Measurements from ENCODE around the gene PEBP1.
A peak's percentile ranks its signal among the peaks of the same experiment; 100 is the strongest.

PEBP1 gene

DNA sequence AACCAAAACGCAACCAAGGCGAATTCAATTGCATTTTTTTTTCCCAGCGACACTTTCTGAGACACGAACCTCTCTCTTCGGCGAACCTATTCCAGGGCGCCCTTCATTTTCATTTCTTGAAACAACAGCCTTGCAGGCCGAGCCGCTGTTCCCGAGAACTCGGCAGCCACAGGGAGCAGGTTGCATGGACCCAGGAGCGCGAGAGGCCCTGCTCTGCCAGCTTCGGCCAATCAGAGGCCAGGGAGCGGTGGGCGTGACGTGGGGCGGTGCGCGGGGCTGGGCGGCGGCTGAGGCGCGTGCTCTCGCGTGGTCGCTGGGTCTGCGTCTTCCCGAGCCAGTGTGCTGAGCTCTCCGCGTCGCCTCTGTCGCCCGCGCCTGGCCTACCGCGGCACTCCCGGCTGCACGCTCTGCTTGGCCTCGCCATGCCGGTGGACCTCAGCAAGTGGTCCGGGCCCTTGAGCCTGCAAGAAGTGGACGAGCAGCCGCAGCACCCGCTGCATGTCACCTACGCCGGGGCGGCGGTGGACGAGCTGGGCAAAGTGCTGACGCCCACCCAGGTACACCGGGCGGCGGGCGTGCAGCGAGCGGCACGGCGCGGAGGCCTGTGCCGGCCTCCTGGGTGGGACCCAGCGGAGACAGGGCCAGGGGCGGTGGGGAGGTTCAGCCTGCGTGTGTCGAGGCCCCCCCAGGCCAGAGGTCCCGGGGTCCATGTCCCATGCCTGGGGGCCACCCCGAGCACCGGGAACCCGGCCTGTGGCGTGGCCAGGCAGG is at the start of gene PEBP1:
Gene PEBP1 (plus strand): TSS at position 337 of the 771 bp plus-strand sequence. CDS start 86 bp downstream, at position 423.
- DNase-seq, result peak; percentile 71 to 98 (median 95)

DNA sequence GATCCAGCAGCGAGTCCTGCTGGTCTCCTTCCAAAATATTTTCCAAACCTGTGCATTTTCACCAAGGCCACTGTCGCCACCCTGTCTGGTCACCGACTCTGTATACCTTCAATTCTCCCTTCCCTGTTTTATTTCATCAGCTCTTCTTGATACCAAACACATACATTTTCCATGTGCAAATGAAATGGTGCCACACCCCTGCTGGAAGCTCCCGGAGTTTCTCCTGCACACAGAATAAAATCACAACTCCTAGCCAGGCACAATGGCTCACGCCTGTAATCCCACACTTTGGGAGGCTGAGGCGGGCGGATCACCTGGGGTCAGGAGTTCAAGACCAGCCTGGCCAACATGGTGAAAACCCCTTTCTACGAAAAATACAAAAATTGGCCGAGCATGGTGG is 46.1 kb upstream of the PEBP1 start:
- DNase-seq, result no peak

DNA sequence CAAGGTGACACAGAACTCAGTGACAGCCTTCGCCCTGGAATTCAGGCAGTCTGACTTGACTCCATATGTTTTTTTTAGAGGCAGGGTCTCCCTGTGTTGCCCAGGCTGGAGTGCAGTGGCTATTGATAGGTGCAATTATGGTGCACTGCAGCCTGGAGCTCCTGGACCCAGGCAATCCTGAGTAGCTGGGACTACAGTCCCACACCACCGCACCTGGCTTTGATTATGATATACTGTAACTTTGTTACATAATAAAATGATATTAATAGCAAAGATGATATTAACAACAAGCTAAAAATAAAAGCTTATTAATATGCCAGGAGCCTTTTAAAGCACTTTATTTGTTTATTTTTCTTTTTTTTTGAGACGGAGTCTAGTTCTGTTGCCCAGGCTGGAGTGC is 41.9 kb upstream of the PEBP1 start:
- no peak for DNase-seq

DNA sequence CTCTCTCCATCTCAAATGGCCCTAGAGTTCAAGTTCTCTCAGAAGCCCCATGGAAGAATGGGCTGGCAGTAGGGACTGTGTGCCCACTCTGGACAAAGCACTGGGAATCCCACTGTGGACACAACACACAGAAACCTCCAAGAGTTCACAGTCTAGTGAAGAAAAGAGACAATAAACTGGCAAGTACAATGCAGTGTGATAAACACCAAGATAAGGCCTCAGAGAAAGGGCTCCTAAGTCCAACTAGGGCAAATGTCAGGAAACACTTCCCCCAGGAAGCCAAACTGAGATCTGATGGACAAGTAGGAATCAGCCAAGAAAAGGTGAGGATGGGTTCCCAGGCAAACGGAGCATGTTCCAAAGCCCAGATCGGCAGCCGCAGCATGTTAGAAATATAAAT is 37.5 kb upstream of the PEBP1 start:
- no peak for DNase-seq

DNA sequence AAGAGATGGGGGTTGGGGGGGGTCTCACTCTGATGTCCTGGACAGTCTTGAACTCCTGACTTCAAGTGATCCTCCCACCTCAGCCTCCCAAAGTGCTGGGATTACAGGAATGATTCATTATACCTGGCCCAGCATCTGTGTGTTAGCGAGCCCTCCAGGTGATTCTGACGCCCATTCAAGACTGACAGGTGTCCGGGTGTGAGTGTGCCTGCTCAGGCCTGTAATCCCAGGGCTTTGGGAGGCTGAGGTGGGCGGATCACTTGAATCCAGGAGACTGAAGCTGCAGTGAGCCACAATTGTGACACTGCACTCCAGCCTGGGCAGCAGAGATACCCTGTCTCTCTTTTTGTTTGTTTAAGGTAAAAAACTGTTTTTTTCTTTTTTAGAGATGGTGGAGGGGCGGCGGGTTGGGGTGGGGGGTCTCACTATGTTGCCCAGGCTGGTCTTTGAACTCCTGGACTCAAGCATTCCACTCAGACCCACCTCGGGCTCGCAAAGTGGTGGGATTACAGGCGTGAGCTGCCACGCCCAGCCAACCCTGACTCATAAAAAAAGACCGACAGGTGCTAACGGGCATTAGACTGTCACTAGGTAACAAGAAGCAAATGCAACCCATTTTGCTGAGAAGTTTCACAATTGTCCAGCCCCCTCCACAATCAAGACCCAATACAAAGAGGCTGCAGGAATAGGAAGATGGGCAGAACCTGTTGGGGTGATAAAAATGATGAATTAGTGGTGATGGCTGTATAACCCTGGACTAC is 36.8 kb upstream of the PEBP1 start:
- no peak for DNase-seq

DNA sequence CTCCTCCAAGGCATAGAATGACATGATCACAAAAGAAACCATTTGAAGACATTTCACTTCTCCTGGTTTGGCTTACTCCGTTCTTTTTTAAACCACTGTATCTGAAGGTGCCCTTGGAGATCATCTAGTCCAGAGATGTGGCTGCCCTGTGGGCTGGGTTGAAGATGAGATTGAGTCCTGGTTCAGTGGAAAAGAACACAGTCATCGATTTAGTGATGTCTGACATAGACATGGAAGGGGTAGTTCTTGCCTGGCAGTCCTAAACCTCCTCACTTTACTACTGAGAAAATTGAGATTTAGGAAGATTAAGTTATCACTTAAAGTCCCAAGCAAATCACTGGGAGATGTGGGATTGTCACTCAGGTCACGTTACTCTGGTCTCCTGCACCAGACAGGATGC is 34.9 kb upstream of the PEBP1 start:
- no peak for DNase-seq

DNA sequence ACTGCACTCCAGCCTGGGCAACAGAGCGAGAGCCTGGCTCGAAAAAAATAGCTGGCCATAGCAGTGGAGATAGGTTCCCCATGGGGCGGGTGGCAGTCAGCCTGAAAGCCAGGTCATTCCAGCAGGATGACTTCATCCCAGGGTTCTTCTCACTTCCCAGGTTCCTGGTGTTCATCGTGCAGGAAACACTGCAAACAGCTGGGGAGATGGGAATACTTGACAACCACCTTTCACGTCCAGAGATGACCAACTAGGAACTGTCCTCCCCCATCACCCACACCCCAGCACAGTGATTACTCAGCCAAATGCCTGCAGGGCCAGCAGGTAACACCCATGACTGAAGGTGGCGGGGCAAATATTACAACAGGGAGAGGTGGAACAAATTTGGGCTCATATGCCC is 33.9 kb upstream of the PEBP1 start:
- DNase-seq, result no peak

DNA sequence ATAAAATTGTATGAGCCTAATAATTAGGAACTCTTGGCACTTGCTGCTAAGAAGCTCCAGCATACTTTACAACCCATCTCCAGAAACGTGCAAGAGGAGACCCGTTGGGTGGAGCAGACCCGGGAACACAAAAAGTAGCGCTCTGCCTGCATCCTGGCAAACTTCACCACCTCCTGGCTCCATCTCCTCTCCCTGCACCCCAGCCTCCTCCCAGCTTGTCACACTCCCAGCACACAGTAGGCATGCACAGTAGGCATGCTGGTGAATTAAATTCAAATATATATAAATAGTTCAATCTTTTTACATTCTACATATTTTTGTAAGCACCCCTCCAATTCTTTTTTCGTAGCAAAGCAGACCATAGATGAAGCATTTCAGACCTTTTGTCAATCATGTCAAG is 33.3 kb upstream of the PEBP1 start:
- no peak for DNase-seq

DNA sequence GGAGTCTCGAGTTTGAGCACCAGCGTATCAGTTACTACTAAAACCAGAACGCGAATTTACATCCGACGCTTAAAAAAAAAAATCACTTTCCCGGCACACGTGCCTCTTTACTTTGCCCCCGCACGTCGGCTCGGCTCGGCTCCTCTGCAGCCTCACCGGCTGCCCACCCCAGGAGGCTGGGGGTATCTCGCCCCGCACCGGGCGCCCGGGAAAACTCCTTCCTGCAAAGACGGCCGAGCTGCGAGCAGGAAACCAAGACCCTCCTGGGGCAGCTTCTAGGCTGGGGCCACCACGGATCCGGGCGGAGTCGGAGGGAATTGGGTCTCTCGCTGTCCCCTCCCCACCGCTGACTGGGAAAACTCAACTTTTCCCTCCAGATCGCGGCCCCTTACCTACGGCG is 32.7 kb upstream of the PEBP1 start:
- DNase-seq, result peak in 9 of 58 donors; percentile 6 to 52 (median 24)

DNA sequence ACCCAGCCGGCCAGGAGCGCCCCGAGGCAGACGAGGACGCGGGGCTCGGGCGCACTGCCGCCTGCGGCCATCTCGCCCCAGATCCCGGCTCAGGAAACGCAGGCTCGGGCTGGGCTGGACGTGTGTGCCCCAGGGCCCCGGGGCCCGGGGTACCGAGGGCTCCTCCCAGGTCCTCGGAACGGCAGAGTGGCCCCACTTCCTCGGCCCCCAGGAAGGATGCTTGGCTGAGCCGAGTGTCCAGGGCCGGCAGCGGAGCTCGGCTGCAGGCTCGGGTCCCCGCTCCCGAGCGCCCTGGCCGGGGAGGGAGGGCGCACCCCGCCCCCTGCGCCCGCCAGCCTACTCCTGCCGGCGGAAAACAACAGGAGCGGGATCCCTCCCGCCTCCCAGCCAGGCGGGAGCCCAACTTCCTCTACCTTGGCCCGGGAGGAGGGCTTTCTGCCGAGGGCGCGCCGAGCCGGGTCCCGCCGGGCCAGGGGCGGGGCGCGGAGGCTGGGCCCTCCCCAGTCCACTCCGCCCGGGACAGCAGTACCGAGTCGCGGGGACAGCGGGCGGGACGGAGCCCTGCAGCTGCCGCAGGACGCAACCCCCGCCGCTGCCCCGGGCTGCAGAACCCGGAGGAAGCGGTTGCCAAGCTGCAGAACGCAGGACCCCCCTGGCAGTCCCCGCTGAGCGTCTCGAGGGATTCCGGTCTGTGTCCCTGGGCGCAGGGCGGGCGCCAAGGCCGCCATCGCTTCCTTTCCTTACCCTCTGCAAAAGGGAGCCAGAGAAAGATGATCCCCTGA is 32.1 kb upstream of the PEBP1 start, which contains the start of gene VSIG10:
Gene VSIG10 (minus strand): TSS at position 411 of the 782 bp plus-strand sequence. CDS start 340 bp downstream, at position 71.
- peak in 48 of 58 donors; percentile 4 to 70 (median 34) for DNase-seq

DNA sequence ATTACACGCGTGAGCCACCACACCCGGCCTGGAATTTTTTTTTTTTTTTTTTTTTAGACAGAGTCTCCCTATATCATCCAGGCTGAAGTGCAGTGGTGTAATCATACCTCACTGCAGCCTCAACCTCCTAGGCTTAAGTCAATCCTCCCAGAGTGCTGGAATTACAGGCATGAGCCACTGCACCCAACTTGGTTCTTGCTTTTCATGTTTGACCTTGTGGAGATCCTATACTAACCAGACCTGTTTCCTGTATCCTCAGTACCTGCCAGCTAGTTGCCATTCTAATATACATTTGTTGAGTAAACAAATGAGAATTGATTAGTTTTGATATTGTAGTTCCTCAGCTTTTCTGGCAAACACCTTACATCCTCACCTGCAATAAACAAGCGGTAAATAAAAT is 28.9 kb upstream of the PEBP1 start:
- no peak for DNase-seq

DNA sequence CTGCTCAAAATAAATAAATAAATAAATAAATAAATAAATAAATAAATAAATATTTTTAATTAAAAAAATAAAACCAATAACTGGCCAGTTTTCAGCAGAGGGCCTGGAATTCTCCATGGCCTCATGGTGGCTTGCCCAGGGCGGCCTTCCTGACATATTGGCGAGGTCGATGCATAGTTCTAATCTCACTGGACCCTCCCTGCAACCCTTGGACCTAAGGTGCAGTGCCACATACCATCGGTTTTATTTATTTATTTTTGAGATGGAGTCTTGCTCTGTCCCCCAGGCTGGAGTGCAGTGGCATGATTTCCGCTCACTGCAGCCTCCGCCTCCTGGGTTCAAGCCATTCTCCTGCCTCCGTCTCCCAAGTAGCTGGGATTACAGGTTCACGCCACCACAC is 28.2 kb upstream of the PEBP1 start:
- no peak for DNase-seq

DNA sequence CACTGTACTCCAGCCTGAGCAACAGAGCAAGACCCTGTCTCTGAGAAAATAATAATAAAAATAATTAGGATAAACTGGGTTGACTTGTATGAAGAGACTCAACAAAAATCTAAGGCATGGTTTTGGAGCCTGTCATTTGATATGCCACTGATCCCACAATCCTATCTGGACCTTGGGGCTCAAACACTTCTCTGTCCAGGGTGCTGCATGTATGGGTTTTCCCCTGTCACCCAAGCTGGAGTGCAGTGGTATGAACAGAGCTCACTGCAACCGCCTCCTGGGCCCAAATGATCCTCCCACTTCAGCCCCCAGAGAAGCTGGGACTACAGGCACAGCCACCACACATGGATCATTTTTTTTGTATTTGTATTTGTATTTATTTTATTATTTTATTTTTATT is 26.8 kb upstream of the PEBP1 start:
- DNase-seq, result no peak

DNA sequence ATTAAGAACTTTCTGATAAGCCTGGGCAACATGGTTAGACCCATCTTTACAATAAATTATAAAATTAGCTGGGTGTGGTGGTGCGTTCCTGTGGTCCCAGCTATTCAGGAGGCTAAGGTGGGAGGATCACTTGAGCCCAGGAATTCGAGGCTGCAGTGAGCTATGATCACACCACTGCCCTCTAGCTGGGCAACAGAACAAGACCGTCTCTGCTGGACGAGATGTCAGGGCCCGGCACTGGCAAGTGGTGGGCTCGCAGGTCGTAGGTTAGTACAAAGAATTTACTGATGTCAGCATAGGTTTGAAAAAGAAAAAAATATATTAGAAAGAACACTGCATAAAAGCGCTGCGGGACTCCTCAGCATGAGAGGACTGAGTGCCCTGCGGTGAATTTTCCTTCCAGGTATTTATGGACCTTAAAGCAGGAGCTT is 16.5 kb upstream of the PEBP1 start:
- DNase-seq, result no peak

DNA sequence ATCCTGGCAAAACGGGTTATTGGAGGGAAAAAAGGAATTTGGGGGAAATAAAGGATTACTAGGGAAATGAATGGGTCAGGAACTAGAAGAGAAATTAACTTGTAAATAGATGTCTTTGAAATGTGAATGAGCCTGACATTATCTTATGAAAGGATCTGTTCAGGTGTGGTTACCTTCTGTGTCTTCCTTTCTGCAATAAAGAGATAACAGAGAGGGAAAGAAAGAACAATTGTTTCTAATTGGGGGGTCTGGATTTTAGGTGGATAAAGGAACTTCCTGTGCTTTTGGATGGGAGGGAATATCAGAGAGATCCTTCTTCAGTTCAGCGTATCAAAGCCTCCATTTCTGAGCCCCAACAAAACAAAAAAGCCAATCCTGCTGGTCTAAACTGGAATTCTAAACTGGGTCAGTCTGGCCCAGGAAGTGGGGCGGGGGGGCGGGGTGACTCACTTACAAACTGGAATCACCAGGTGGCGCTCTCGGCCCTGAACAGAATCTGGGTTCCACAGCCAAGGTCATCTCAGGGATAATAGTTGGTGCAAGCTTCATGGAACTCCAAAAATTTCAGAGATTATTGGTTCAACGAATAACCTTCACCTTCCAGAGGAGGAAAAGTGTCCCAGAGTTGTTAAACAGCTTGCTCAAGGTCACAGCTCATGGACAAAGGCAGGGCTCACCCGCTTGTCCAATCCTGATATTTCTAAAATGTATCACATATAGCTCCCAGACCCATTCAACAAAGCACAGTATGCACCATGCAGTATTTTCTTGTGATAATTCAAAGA is 15.2 kb upstream of the PEBP1 start:
- DNase-seq, result peak in 53 of 58 donors; percentile 2 to 82 (median 55)

DNA sequence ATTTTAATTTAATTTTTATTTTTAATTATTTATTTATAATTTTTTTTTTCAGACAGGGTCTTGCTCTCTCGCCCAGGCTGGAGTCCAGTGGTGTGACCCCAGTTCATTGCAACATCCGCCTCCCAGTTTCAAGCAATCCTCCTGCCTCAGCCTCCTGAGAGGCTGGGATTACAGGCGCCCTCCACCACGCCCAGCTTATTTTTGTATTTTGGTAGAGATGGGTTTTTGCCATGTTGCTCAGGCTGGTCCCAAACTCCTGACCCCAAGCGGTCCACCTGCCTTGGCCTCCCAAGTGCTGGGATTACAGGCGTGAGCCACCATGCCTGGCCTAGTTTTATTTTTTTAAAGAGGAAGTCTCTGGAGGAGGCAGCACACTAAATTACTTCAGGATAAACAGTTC is 13.7 kb upstream of the PEBP1 start:
- DNase-seq, result no peak

DNA sequence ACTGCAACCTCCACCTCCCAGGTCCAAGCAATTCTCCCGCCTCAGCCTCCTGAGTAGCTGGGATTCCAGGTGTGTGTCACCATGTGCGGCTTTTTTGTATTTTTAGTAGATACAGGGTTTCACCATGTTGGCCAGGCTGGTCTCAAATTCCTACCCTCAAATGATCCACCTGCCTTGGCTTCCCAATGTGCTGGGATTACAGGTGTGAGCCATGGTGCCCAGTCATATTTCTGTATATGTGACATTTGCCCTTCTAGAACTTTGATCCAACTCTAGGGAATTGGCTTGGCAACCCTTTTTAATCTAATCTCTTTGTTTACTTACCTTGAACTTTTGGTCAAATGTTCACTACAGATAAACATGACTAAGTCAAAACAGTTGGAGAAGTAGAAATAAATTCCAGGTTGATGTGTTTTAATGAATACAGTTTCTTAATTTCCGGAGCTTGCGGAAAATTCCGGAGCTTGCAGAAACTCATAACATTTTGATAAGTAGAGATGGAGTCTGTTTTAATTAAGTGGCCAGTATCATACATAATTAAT is 11.5 kb upstream of the PEBP1 start:
- no peak for DNase-seq

DNA sequence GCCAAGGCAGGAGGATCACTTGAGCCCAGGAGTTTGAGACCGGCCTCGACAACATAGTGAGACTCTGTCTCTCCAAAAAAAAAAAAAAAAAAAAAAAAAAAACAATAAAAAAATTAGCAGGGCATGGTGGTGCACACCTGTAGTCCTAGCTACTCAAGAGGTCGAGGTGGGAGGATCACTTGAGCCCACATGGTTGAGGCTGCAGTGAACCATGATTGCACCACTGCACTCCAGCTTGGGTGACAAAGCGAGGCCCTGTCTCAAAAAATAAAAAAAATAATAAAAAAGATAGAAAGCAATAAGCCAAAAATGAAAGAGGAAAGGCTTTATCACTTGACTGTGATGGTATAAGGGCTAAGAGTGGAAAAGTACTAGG is 10.2 kb upstream of the PEBP1 start:
- no peak for DNase-seq

DNA sequence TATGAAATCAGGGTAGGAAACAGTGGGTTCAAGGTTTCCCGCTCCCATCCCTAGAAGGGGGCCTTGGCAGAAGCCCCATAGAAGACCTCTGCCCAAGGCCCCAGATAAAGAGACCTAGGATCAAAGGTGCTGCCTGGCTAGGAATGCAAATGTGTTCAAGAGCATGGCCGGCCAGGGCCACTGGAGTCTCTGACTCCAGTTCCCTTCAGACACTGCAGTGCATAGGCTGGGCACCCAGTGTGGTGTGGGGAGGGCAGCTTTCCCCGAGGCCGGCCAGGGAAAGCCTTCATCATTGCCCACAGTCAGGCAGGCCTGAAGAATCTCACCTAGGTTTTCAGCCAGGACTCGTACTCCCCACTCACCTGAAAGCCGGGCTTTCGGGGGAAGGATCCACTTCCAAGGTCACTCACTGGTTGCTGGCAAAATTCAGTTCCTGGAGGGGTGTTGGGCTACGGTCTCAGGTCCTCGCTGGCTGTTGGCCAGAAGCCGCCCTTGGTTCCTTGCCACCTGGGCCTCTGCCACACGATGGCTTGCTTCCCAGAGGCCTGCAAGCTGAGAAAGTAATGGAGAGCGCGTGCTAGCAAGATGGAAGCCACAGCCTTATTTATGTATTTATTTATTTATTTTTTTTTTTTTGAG is 9.7 kb upstream of the PEBP1 start:
- DNase-seq, result peak in 39 of 58 donors; percentile 1 to 74 (median 18)

DNA sequence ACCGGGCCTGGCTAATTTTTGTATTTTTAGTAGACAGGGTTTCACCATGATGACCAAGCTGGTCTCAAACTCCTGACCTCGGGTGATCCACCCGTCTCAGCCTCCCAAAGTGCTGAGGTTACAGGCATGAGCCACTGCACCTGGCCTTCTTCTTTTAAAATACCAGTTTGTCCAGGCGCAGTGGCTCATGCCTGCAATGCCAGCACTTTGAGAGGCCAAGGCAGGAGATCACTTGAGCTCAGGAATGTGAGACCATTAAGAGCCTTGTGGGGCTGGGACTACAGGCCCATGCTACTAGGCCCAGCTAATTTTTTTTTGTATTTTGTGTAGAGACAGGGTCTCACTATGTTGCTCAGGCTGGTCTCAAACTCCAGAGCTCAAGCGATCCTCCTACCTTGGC is 8.1 kb upstream of the PEBP1 start:
- DNase-seq, result no peak
